Stomach (tissue), 9 donors: ENCODE results near the gene OR2AT4. TPM values are rescaled to one million over a fixed set of nuclear protein-coding genes. Genes with fewer than 3 reads are reported as not detected.

Experiments
- DNase-seq, 2 donors: peaks; one replicate each; pipeline versions ENCODE4 v3.0.0 to v3.0.0-alpha.2; 2013 to 2019
- H3K27ac ChIP-seq, 5 donors: fragments of 200-600 bp in 4 of 5; sonication (generic) in 4 of 5; one replicate each; pipeline ENCODE4 v1.5.1; 2013 to 2019; ENCODE audit warnings: mild to moderate bottlenecking in 1 of 5, moderate library complexity in 1 of 5
- H3K27me3 ChIP-seq, 3 donors: fragments of 200-600 bp; sonication (generic); one replicate each; pipeline ENCODE4 v1.5.1; 2017 to 2019; ENCODE audit warnings: mixed run types in 1 of 3
- H3K36me3 ChIP-seq, 4 donors: fragments of 200-600 bp; sonication (generic); 1 replicate in 3 of 4; 2 replicates in 1 of 4; pipeline ENCODE4 v1.5.1; 2016 to 2019
- H3K4me1 ChIP-seq, 4 donors: fragments of 200-600 bp; sonication (generic); one replicate each; pipeline ENCODE4 v1.5.1; 2016 to 2019
- H3K4me3 ChIP-seq, 4 donors: fragments of 200-600 bp; sonication (generic) in 3 of 4; one replicate each; pipeline ENCODE4 v1.5.1; 2016 to 2019; ENCODE audit warnings: mild to moderate bottlenecking in 1 of 4
- H3K9me3 ChIP-seq, 4 donors: fragments of 200-600 bp; sonication (generic); one replicate each; pipeline ENCODE4 v1.5.1; 2016 to 2019
- EP300 ChIP-seq: sonication (generic); formaldehyde crosslinking; IDR thresholded peaks from one replicate; pipeline ENCODE4 v1.6.1; 2017; ENCODE audit warnings: antibody characterized with exemption
- POLR2A ChIP-seq, 4 donors: fragments of 450-650 bp; IDR thresholded peaks; one replicate each; pipeline ENCODE4 v1.6.1; 2016; ENCODE audit warnings: antibody characterized with exemption in 4 of 4, control low read depth in 2 of 4, mild to moderate bottlenecking in 1 of 4, moderate library complexity in 1 of 4
- POLR2AphosphoS5 ChIP-seq, 3 donors: sonication (generic); formaldehyde crosslinking; IDR thresholded peaks; one replicate each; pipeline ENCODE4 v1.6.1; 2016; ENCODE audit warnings: antibody characterized with exemption in 3 of 3
- WGBS, 5 donors: extraction: QIAGEN DNeasy Blood & Tissue Kit in 3 of 5; methylation state at CpG; one replicate each; pipeline versions ENCODE4 v1.1.5 to v1.1.7; 2013 to 2018; 5-methylcytosine and 5-hydroxymethylcytosine counted together
- intact Hi-C: fragments of 100-400 bp; cut with DNase I; formaldehyde crosslinking; loops from one replicate; pipeline ENCODE4 v1.15.1; 2023; ENCODE audit warnings: low total_unique reads
- polyA plus RNA-seq, 3 donors: library from polyadenylated mRNA; stranded (reverse); fragments of 200-250 nt; gene quantifications; one replicate each; pipeline ENCODE4 v1.2.3, GENCODE V29; 2013
- total RNA-seq, 5 donors: library from RNA; depleted of rRNA; stranded (reverse); fragments of >200 nt; gene quantifications; one replicate each; pipeline versions ENCODE4 v1.1.0 to v1.2.3, GENCODE V29; 2014 to 2016
- TF ChIP-seq, protein P1 (sequence below), 7 experiments: fragments of 450-650 bp in 4 of 7; fragments of 200-600 bp in 3 of 7; sonication (generic) in 3 of 7; IDR thresholded peaks; one replicate each; pipeline ENCODE4 v1.5.1; 2016 to 2019; ENCODE audit warnings: antibody characterized with exemption in 7 of 7, control low read depth in 2 of 7, mild to moderate bottlenecking in 1 of 7
- donor health status: healthy with polysubstance abuse.
- donor health status: Bipolar disorder and iron deficiency.
- donor health status: healthy.

Gene OR2AT4
- total and polyA plus RNA-seq, 8 donors: not detected

DNA sequence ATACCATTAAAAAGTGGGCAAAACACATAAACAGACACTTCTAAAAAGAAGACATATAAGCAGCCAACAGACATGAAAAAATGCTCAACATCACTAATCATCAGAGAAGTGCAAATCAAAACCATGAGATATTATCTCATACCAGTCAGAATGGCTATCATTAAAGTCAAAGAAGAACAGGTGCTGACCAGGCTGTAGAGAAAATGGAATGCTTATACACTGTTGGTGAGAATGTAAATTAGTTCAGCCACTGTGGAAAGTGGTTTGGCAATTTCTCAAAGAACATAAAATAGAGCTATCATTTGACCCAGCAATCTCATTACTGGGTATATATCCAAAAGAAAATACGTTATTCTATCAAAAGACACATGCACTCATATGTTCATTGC, 13.5 kb downstream of the OR2AT4 start:
- peaks cover 0 to 23% (median 0%) of the 10 kb centered on the region in 3 donors for H3K27me3 ChIP-seq
- H3K36me3 ChIP-seq: no peaks in the 10 kb centered on the region
- TF ChIP-seq, protein P1, sequence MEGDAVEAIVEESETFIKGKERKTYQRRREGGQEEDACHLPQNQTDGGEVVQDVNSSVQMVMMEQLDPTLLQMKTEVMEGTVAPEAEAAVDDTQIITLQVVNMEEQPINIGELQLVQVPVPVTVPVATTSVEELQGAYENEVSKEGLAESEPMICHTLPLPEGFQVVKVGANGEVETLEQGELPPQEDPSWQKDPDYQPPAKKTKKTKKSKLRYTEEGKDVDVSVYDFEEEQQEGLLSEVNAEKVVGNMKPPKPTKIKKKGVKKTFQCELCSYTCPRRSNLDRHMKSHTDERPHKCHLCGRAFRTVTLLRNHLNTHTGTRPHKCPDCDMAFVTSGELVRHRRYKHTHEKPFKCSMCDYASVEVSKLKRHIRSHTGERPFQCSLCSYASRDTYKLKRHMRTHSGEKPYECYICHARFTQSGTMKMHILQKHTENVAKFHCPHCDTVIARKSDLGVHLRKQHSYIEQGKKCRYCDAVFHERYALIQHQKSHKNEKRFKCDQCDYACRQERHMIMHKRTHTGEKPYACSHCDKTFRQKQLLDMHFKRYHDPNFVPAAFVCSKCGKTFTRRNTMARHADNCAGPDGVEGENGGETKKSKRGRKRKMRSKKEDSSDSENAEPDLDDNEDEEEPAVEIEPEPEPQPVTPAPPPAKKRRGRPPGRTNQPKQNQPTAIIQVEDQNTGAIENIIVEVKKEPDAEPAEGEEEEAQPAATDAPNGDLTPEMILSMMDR (IDR thresholded peaks at IDR 0.05): no peak
- no peak for TF ChIP-seq POLR2A (IDR thresholded peaks at IDR 0.05)
- no peak for TF ChIP-seq EP300
- no peak for TF ChIP-seq POLR2AphosphoS5 (IDR thresholded peaks at IDR 0.05)
- H3K4me3 ChIP-seq: no peak overlapping the region
- intact Hi-C loops: no loop called here
- H3K27ac ChIP-seq: no peak overlapping the region
- H3K4me1 ChIP-seq: no peaks in the 10 kb centered on the region
- WGBS, 5 donors: 32 to 83% (median 60%) methylated on average over 1 of the region's 1 CpG
- no peaks in the 10 kb centered on the region for H3K9me3 ChIP-seq
- DNase-seq: no peak

DNA sequence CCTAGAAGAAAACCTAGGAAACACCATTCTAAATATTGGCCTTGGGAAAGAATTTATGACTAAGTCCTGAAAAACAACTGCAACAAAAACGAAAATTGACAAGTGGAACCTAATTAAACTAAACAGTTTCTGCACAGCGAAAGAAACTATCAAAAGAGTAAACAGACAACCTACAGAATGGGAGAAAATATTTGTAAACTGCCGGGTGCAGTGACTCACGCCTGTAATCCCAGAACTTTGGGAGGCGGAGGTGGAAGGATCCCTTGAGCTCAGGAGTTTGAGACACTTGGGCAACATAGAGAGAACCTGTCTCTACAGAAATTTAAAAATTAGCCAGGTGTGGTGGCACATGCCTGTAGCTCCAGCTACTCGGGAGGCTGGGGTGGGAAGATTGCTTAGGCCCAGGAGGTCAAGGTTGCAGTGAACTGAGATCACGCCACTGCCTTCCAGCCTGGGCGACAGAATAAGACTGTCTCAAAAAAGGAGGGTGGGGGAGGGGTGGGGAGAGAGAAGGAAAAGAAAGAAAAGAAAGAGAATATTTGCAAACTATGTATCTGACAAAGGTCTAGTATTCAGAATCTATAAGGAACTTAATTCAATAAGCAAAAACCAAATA, 14.0 kb downstream of the OR2AT4 start:
- Histone ChIP-seq H3K4me3 (no peak overlapping the region), H3K4me1 (no peaks in the 10 kb centered on the region), H3K9me3 (no peaks in the 10 kb centered on the region), H3K36me3 (no peaks in the 10 kb centered on the region), H3K27ac (no peak overlapping the region), H3K27me3 (peaks cover 0 to 23% (median 0%) of the 10 kb centered on the region in 3 donors)
- 61 to 69% (median 67%) methylated on average over 8 of the region's 8 CpGs for WGBS, 5 donors
- TF ChIP-seq EP300: no peak
- TF ChIP-seq, protein P1 (IDR thresholded peaks at IDR 0.05): no peak
- DNase-seq: no peak
- intact Hi-C loops: no loop called here

DNA sequence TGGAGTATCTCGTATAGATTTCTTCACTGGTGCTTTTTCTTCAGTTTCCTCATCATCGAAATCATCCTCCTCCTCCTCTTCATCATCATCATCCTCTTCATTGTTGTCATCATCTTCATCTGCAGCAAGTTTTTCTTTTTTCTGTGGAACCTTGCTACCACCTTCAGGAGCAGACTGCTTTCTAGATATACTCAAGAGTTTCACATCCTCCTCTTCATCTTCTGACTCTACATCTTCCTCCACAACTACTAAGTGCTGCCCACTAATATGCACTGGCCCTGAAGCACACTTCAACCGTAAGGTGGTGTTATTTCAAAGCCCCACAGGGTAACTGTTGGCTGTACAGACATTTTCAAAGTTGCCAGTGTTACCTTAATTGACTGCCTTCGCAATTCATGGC, 17.1 kb downstream of the OR2AT4 start:
- WGBS, 5 donors: 83 to 88% (median 85%) methylated on average over 4 of the region's 4 CpGs
- H3K9me3 ChIP-seq: no peaks in the 10 kb centered on the region
- TF ChIP-seq EP300 (no peak), POLR2AphosphoS5 (IDR thresholded peaks at IDR 0.05) (no peak), POLR2A (IDR thresholded peaks at IDR 0.05) (no peak)
- TF ChIP-seq, protein P1 (IDR thresholded peaks at IDR 0.05): no peak
- no peak overlapping the region for H3K27ac ChIP-seq
- H3K27me3 ChIP-seq: peaks cover 0 to 23% (median 0%) of the 10 kb centered on the region in 3 donors
- no peak for DNase-seq
- H3K4me3 ChIP-seq: no peak overlapping the region
- intact Hi-C loops: no loop called here
- H3K4me1 ChIP-seq: no peaks in the 10 kb centered on the region
- H3K36me3 ChIP-seq: no peaks in the 10 kb centered on the region

DNA sequence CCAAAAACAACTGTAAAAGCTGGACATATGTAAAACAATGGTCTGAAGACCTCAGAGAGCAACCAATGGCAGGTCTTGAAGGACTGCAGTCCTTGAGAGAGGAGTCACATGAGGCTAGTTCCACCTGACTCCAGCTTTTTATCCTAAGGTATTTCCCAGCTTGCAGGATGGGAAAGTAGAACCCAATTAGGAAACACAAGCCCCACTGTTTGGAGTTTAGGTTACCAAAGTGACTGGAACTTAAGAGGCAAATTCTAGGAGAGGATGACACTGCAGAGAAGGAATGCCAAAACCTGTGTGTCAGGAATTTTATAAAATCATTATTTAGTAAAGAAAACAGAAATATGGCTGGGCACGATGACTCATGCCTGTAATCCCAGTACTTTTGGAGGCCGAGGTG, 18.4 kb downstream of the OR2AT4 start:
- 69 to 87% (median 77%) methylated on average over 2 of the region's 2 CpGs for WGBS, 5 donors
- DNase-seq: no peak
- Histone ChIP-seq H3K27ac (no peak overlapping the region), H3K4me1 (no peaks in the 10 kb centered on the region), H3K27me3 (peaks cover 0 to 20% (median 0%) of the 10 kb centered on the region in 3 donors), H3K9me3 (no peaks in the 10 kb centered on the region), H3K4me3 (no peak overlapping the region), H3K36me3 (no peaks in the 10 kb centered on the region)
- intact Hi-C loops: no loop called here
- TF ChIP-seq, protein P1 (IDR thresholded peaks at IDR 0.05): no peak
- no peak for TF ChIP-seq POLR2A (IDR thresholded peaks at IDR 0.05)
